Mesothelial cell of epicardium (in vitro differentiated cells): ENCODE results near the gene PRKG1. TPM values are rescaled to one million over a fixed set of nuclear protein-coding genes. Genes with fewer than 3 reads are reported as not detected.
"Not testable (repeated sequence)": the region's sequence is repeated elsewhere in the genome, so short reads cannot be mapped to it uniquely, and the experiment has no call there.

ENCODE experiments used
- DNase-seq, 2 experiments: peaks; one replicate each; pipeline ENCODE4 v3.0.0; 2021; ENCODE audit warnings: low spot score in 2 of 2; ENCODE audit not compliant: unreplicated experiment in 2 of 2
- H3K27ac Mint-ChIP-seq: 2 replicates; pipeline ENCODE4 v1.8.0; 2021; ENCODE audit warnings: mixed read lengths
- H3K27me3 Mint-ChIP-seq: 2 replicates; pipeline ENCODE4 v1.8.0; 2021; ENCODE audit warnings: low read depth, mixed read lengths
- H3K36me3 Mint-ChIP-seq: 2 replicates; pipeline ENCODE4 v1.8.0; 2021; ENCODE audit warnings: mixed read lengths
- H3K4me1 Mint-ChIP-seq: 2 replicates; pipeline ENCODE4 v1.8.0; 2021; ENCODE audit warnings: mixed read lengths
- H3K4me3 Mint-ChIP-seq: 2 replicates; pipeline ENCODE4 v1.8.0; 2021; ENCODE audit warnings: mild to moderate bottlenecking, moderate library complexity, mixed read lengths
- H3K9me3 Mint-ChIP-seq: 2 replicates; pipeline ENCODE4 v1.8.0; 2021; ENCODE audit warnings: mixed read lengths
- CTCF ChIP-seq: fragments of 200-600 bp; sonication (generic); IDR thresholded peaks from one replicate; pipeline ENCODE4 v1.5.0; 2021; ENCODE audit warnings: antibody characterized with exemption; ENCODE audit not compliant: unreplicated experiment
- total RNA-seq: library from RNA; stranded (reverse); gene quantifications from 3 replicates; pipeline ENCODE4 v1.2.1, GENCODE V29; 2021

Gene PRKG1
- total RNA-seq, 1 donor from 2014 or later, result 37.0 TPM

GRCh38 chr10:52194716-52195115, 1120.4 kb downstream of the PRKG1 start:
- H3K9me3 Mint-ChIP-seq, result peaks cover 3% of the 10 kb centered on the region
- TF ChIP-seq CTCF, result no peak
- H3K27ac Mint-ChIP-seq, result no peak overlapping the region
- no peaks in the 10 kb centered on the region for H3K27me3 Mint-ChIP-seq
- no peaks in the 10 kb centered on the region for H3K4me1 Mint-ChIP-seq
- no peak for DNase-seq
- H3K36me3 Mint-ChIP-seq, result no peaks in the 10 kb centered on the region
- no peak overlapping the region for H3K4me3 Mint-ChIP-seq

GRCh38 chr10:52197098-52197497, 1122.8 kb downstream of the PRKG1 start:
- no peaks in the 10 kb centered on the region for H3K4me1 Mint-ChIP-seq
- H3K27ac Mint-ChIP-seq, result no peak overlapping the region
- no peaks in the 10 kb centered on the region for H3K27me3 Mint-ChIP-seq
- H3K36me3 Mint-ChIP-seq, result no peaks in the 10 kb centered on the region
- H3K9me3 Mint-ChIP-seq, result peaks cover 15% of the 10 kb centered on the region
- no peak for TF ChIP-seq CTCF
- no peak overlapping the region for H3K4me3 Mint-ChIP-seq
- DNase-seq, result no peak

- DNase-seq, result no peak
- H3K27me3 Mint-ChIP-seq, result no peaks in the 10 kb centered on the region
- no peak overlapping the region for H3K4me3 Mint-ChIP-seq
- no peak for TF ChIP-seq CTCF
- peaks cover 3% of the 10 kb centered on the region for H3K36me3 Mint-ChIP-seq
- no peaks in the 10 kb centered on the region for H3K4me1 Mint-ChIP-seq
- H3K27ac Mint-ChIP-seq, result no peak overlapping the region
- peaks cover 28% of the 10 kb centered on the region for H3K9me3 Mint-ChIP-seq
Measured at GRCh38 chr10:52198540-52198939, 1124.3 kb downstream of the PRKG1 start.

- H3K27me3 Mint-ChIP-seq, DNase-seq, H3K4me3 Mint-ChIP-seq, H3K36me3 Mint-ChIP-seq, H3K27ac Mint-ChIP-seq, H3K4me1 Mint-ChIP-seq: not testable (repeated sequence)
- peaks cover 34% of the 10 kb centered on the region for H3K9me3 Mint-ChIP-seq
Measured at GRCh38 chr10:52204906-52205305, 1130.6 kb downstream of the PRKG1 start.

- peaks cover 8% of the 10 kb centered on the region for H3K4me1 Mint-ChIP-seq
- no peak for TF ChIP-seq CTCF
- H3K36me3 Mint-ChIP-seq, result peaks cover 1% of the 10 kb centered on the region
- H3K4me3 Mint-ChIP-seq, result no peak overlapping the region
- no peaks in the 10 kb centered on the region for H3K27me3 Mint-ChIP-seq
- H3K9me3 Mint-ChIP-seq, result peaks cover 11% of the 10 kb centered on the region
- H3K27ac Mint-ChIP-seq, result no peak overlapping the region
- no peak for DNase-seq
Measured at GRCh38 chr10:52208365-52208764, 1134.1 kb downstream of the PRKG1 start.

- no peak for DNase-seq
- Mint-ChIP-seq H3K9me3 (peaks cover 10% of the 10 kb centered on the region), H3K4me3 (no peak overlapping the region), H3K27ac (no peak overlapping the region), H3K36me3 (peaks cover under 1% of the 10 kb centered on the region), H3K27me3 (no peaks in the 10 kb centered on the region), H3K4me1 (peaks cover 12% of the 10 kb centered on the region)
- no peak for TF ChIP-seq CTCF
Measured at GRCh38 chr10:52210161-52210560, 1135.9 kb downstream of the PRKG1 start.
